Measurements from ENCODE around the gene PNPLA2.

PNPLA2 gene

GRCh38 chr11:797296-798092 is 21.2 kb upstream of the PNPLA2 start:
- H3K27ac ChIP-seq, result peak overlapping the region; percentile 89
- no peak for TF ChIP-seq CTCF (conservative IDR thresholded peaks at IDR 0.05)

GRCh38 chr11:798093-798713 is 20.5 kb upstream of the PNPLA2 start, which contains the start of gene SLC25A22:
SLC25A22 (minus strand) TSS chr11:798281; CDS start chr11:795006, 3,275 bp downstream.
- H3K27ac ChIP-seq, result peak within 1 kb of the TSS; percentile 89
- peak; percentile 94 for TF ChIP-seq CTCF (conservative IDR thresholded peaks at IDR 0.05)

- peak overlapping the region; percentile 89 for H3K27ac ChIP-seq
- TF ChIP-seq CTCF (conservative IDR thresholded peaks at IDR 0.05), result no peak
Measured at GRCh38 chr11:799641-800316, 18.9 kb upstream of the PNPLA2 start.

- no peak for TF ChIP-seq CTCF (conservative IDR thresholded peaks at IDR 0.05)
- no peak overlapping the region for H3K27ac ChIP-seq
Measured at GRCh38 chr11:800473-800872, 18.2 kb upstream of the PNPLA2 start.

- H3K27ac ChIP-seq, result no peak overlapping the region
Measured at GRCh38 chr11:801097-801780, 17.5 kb upstream of the PNPLA2 start.

GRCh38 chr11:802018-802617 is 16.6 kb upstream of the PNPLA2 start:
- no peak for TF ChIP-seq CTCF (conservative IDR thresholded peaks at IDR 0.05)
- no peak overlapping the region for H3K27ac ChIP-seq

More at GRCh38 chr11:801097-801780, 17.5 kb upstream of the PNPLA2 start:
- no peak for TF ChIP-seq CTCF (conservative IDR thresholded peaks at IDR 0.05)

Measured in VCaP (cell line).